GM18498 (cell line): ENCODE data around the gene PACS2.
"Not testable (repeated sequence)": the region's sequence is repeated elsewhere in the genome, so short reads cannot be mapped to it uniquely, and the experiment has no call there.

Experiments used
- ATAC-seq: cut with Tn5 transposase; IDR thresholded peaks from one replicate; pipeline ENCODE4 v1.9.1; 2021; ENCODE audit warnings: mild to moderate bottlenecking, moderate library complexity; ENCODE audit not compliant: unreplicated experiment

Gene PACS2

GRCh38 chr14:105329411-105330150 lies 15.0 kb downstream of the PACS2 start:
- no peak for ATAC-seq

GRCh38 chr14:105330491-105330895 lies 15.9 kb downstream of the PACS2 start:
- no peak for ATAC-seq

GRCh38 chr14:105331575-105332349 lies 17.2 kb downstream of the PACS2 start:
- no peak for ATAC-seq

- ATAC-seq: no peak
These were observed 17.9 kb downstream of the PACS2 start for GRCh38 chr14:105332350-105332874.

GRCh38 chr14:105333020-105333490 lies 18.5 kb downstream of the PACS2 start:
- ATAC-seq: no peak

GRCh38 chr14:105333613-105334364 lies 19.2 kb downstream of the PACS2 start:
- no peak for ATAC-seq

GRCh38 chr14:105334383-105335230 lies 20.1 kb downstream of the PACS2 start:
- ATAC-seq: no peak

GRCh38 chr14:105335231-105335542 lies 20.6 kb downstream of the PACS2 start:
- not testable (repeated sequence) for ATAC-seq

GRCh38 chr14:105335735-105336476 lies 21.4 kb downstream of the PACS2 start:
- no peak for ATAC-seq

- ATAC-seq: no peak
These were observed 22.1 kb downstream of the PACS2 start for GRCh38 chr14:105336477-105337287.

GRCh38 chr14:105337433-105337832 lies 22.9 kb downstream of the PACS2 start:
- no peak for ATAC-seq

- ATAC-seq: no peak
These were observed 23.6 kb downstream of the PACS2 start for GRCh38 chr14:105337966-105338741.

- ATAC-seq: no peak
These were observed 26.5 kb downstream of the PACS2 start for GRCh38 chr14:105340821-105341733.

GRCh38 chr14:105343194-105343593 lies 28.6 kb downstream of the PACS2 start:
- no peak for ATAC-seq

GRCh38 chr14:105346200-105346533 lies 31.6 kb downstream of the PACS2 start:
- no peak for ATAC-seq

- ATAC-seq: no peak
These were observed 32.5 kb downstream of the PACS2 start for GRCh38 chr14:105346876-105347586.

- no peak for ATAC-seq
These were observed 33.0 kb downstream of the PACS2 start for GRCh38 chr14:105347587-105347968.
